ENCODE results near the gene UGT1A7.
"Not testable (repeated sequence)": the region's sequence is repeated elsewhere in the genome, so short reads cannot be mapped to it uniquely, and the experiment has no call there.

Gene UGT1A7

GRCh38 chr2:233751212-233752009 lies 69.7 kb downstream of the UGT1A7 start:
- not testable (repeated sequence) for DNase-seq (ENCODE audit: low read depth, low spot score); H3K4me3 ChIP-seq (ENCODE audit: low read length)

DNA sequence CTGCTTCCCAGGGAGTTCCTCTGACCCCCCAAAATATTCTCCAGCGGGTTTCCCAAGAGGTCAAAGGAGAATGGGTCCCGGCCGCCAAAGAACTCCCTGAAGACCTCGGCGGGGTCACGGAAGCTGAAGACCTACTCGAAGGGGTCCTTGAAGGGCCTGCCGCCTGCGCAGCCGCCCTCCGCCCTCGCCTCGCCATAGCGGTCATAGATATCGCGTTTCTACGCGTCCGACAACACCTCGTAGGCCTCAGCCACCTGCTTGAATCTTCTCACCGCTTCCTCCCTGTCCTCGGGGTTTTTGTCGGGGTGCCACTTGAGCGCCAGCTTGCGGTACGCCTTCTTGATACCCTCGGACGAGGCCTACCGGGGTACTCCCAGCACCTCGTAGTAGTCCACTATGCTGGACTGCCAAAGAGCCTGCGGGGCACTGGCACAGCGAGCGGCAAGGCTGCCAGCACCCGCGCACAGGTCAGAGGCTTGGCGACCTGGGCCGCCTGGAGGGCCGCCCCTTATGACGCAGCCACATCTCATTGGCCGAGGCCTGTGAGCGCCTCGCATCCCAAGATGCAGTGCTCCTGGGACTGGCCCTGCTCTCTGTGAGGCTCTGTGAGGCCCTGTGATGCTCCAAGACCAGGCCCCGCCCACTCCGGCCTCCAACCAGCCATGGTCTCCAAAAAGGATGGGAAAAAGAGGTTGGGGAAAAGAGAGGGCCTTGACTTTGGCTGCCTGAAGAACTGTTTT lies 73.3 kb downstream of the UGT1A7 start:
- H3K4me3 ChIP-seq (ENCODE audit: low read length), result no peak overlapping the region
- no peak for DNase-seq (ENCODE audit: low read depth, low spot score)

DNA sequence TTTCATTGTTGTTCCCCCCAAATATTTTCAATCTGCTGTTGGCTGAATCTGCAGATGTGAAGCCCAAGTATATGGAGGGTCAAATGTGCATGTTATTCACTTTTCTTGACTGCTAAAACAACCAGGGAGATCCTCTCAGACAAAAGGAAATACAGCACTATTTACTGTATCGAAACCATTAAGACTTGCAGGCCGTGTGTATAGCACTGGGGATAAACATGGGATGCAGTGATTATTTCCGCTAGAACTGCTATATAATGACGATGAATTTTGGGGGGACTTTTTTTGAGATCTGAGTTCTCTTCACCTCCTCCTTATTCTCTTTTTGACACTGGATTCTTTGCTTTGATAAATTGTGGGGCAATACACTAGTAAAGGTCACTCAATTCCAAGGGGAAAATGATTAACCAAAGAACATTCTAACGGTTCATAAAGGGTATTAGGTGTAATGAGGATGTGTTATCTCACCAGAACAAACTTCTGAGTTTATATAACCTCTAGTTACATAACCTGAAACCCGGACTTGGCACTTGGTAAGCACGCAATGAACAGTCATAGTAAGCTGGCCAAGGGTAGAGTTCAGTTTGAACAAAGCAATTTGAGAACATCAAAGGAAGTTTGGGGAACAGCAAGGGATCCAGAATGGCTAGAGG lies 74.9 kb downstream of the UGT1A7 start:
- no peak for DNase-seq (ENCODE audit: low read depth, low spot score)

GRCh38 chr2:233758141-233758540 lies 76.4 kb downstream of the UGT1A7 start:
- DNase-seq (ENCODE audit: low read depth, low spot score), result no peak
- no peak overlapping the region for H3K4me3 ChIP-seq (ENCODE audit: low read length)

More for the DNA sequence above, 74.9 kb downstream of the UGT1A7 start:
- H3K4me3 ChIP-seq (ENCODE audit: low read length), result no peak overlapping the region

DNA sequence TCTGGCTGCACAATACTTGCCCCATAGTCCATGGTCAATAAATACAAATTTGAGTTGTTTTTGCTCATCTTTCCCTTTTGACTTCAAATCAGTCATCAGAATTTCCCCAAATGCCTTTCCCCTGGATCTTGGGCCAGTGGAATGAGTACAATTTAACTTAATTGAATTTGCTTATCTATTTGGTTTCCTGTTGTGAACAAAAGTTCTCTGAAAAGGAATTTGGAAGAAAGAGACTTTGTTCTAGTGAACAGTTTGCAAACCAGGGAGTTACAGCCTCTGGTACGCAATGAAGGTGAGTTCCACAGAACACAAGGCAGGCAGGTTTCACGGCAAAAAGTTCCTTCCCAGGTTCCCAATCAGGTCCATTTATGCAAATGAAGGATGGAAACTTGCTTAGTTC lies 77.1 kb downstream of the UGT1A7 start:
- H3K4me3 ChIP-seq (ENCODE audit: low read length), result no peak overlapping the region
- DNase-seq (ENCODE audit: low read depth, low spot score), result no peak

DNA sequence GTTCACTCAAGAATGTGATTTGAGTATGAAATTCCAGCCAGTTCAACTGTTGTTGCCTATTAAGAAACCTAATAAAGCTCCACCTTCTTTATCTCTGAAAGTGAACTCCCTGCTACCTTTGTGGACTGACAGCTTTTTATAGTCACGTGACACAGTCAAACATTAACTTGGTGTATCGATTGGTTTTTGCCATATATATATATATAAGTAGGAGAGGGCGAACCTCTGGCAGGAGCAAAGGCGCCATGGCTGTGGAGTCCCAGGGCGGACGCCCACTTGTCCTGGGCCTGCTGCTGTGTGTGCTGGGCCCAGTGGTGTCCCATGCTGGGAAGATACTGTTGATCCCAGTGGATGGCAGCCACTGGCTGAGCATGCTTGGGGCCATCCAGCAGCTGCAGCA lies 78.3 kb downstream of the UGT1A7 start, which contains the start of gene UGT1A1:
TSS of gene UGT1A1 (plus strand) at position 228 of the 400 bp plus-strand sequence. CDS start at position 246, 18 bp downstream.
- DNase-seq (ENCODE audit: low read depth, low spot score), result no peak
- H3K4me3 ChIP-seq (ENCODE audit: low read length), result no peak within 1 kb of the TSS

- H3K4me3 ChIP-seq (ENCODE audit: low read length), result no peak overlapping the region
- no peak for DNase-seq (ENCODE audit: low read depth, low spot score)
These were observed 79.5 kb downstream of the UGT1A7 start for GRCh38 chr2:233761040-233761769.

DNA sequence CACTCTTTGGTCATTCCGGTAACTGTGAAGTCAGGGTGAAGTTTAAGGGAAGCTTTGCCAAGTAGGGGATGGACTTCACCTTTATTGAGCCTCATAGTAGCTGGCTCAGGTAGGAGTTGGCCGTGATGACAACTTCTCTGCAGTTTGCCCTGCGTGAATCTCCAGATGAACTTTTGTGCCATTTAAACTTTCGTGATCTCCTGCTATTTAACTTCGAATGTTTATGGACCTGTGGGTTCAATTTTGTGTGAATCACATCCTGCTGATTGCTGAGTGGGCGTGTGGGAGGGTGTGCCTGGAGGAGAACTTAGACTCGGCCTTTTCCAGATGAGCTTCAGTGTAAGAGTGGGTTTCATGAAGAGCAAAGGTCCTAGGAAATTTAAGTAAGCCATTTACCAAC lies 82.6 kb downstream of the UGT1A7 start:
- DNase-seq (ENCODE audit: low read depth, low spot score), result no peak
- no peak overlapping the region for H3K4me3 ChIP-seq (ENCODE audit: low read length)

DNA sequence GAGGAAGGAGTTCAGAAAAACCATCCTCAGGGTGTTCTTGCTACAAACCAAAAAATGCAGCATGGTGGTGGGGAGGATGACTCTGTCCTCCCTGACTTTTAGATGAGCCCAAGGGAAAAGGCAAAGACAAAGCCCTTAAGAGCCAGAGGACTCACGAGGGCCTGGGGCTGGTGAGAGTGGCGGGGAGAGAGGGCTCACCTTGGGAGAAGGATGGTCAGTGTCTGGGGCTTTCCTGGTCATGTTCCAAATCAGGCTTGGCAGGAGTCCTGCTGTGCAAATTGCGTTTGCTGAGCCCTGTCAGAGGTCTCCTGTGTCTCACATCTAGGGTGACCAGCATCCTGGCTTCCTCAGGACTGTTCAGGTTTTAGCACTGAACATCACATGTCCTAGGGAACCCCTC lies 83.1 kb downstream of the UGT1A7 start:
- H3K4me3 ChIP-seq (ENCODE audit: low read length), result no peak overlapping the region
- DNase-seq (ENCODE audit: low read depth, low spot score), result no peak

- DNase-seq (ENCODE audit: low read depth, low spot score), result no peak
- no peak overlapping the region for H3K4me3 ChIP-seq (ENCODE audit: low read length)
These were observed 84.7 kb downstream of the UGT1A7 start for GRCh38 chr2:233766416-233766815.

DNA sequence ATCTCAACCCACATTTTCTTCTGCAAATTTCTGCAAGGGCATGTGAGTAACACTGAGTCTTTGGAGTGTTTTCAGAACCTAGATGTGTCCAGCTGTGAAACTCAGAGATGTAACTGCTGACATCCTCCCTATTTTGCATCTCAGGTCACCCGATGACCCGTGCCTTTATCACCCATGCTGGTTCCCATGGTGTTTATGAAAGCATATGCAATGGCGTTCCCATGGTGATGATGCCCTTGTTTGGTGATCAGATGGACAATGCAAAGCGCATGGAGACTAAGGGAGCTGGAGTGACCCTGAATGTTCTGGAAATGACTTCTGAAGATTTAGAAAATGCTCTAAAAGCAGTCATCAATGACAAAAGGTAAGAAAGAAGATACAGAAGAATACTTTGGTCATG lies 86.4 kb downstream of the UGT1A7 start:
- no peak overlapping the region for H3K4me3 ChIP-seq (ENCODE audit: low read length)
- DNase-seq (ENCODE audit: low read depth, low spot score), result no peak

DNA sequence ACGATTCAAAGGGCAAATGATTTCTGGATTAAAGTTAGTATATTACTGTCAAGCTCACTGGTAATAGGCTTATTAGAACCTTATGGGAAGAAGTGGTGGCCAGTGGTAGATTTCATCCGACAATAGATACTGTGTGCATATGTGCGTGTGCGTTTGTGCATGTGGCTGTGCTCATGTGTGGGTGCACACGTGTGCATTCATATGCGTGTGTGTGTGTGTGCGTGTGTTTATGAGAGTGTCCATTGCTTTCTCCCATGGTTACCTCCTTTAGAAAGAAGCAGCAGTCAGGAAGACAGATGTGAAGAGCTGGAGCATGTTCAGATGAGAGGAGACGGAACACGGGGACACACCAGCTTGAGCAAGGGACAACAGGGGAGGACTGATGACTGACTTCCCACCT lies 87.6 kb downstream of the UGT1A7 start:
- no peak overlapping the region for H3K4me3 ChIP-seq (ENCODE audit: low read length)
- no peak for DNase-seq (ENCODE audit: low read depth, low spot score)

DNA sequence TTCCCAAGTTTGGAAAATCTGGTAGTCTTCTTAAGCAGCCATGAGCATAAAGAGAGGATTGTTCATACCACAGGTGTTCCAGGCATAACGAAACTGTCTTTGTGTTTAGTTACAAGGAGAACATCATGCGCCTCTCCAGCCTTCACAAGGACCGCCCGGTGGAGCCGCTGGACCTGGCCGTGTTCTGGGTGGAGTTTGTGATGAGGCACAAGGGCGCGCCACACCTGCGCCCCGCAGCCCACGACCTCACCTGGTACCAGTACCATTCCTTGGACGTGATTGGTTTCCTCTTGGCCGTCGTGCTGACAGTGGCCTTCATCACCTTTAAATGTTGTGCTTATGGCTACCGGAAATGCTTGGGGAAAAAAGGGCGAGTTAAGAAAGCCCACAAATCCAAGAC lies 90.5 kb downstream of the UGT1A7 start:
- no peak overlapping the region for H3K4me3 ChIP-seq (ENCODE audit: low read length)
- no peak for DNase-seq (ENCODE audit: low read depth, low spot score)

- no peak for DNase-seq (ENCODE audit: low read depth, low spot score)
- no peak overlapping the region for H3K4me3 ChIP-seq (ENCODE audit: low read length)
These were observed 90.9 kb downstream of the UGT1A7 start for GRCh38 chr2:233772583-233772982.

DNA sequence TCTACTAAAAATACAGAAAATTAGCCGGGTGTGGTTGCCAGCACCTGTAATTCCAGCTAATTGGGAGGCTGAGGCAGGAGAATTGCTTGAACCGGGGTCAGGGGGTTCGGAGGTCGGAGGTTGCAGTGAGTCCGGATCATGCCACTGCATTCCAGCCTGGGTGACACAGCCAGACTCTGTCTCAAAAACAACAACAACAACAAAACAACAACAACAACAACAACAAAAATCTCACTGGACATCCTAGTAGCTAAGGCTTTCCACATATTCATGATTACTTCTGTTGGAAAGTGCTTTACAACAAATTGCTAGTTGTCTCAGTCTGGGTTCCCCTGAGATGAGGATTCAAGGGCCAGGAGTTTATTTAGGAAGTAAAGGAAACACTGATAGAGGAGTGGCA lies 92.2 kb downstream of the UGT1A7 start:
- no peak overlapping the region for H3K4me3 ChIP-seq (ENCODE audit: low read length)
- DNase-seq (ENCODE audit: low read depth, low spot score), result no peak

GRCh38 chr2:233775414-233775813 lies 93.7 kb downstream of the UGT1A7 start:
- no peak for DNase-seq (ENCODE audit: low read depth, low spot score)
- no peak overlapping the region for H3K4me3 ChIP-seq (ENCODE audit: low read length)

- no peak for DNase-seq (ENCODE audit: low read depth, low spot score)
- H3K4me3 ChIP-seq (ENCODE audit: low read length), result no peak within 1 kb of the TSS
These were observed 96.3 kb downstream of the UGT1A7 start, which contains the start of gene MROH2A for GRCh38 chr2:233778030-233778429. Gene MROH2A (plus strand): TSS chr2:233778330. CDS start chr2:233779359, 1,029 bp downstream.

- H3K4me3 ChIP-seq (ENCODE audit: low read length), result no peak overlapping the region
- no peak for DNase-seq (ENCODE audit: low read depth, low spot score)
These were observed 98.0 kb downstream of the UGT1A7 start for GRCh38 chr2:233779722-233780121.

GRCh38 chr2:233780771-233781170 lies 99.1 kb downstream of the UGT1A7 start:
- no peak overlapping the region for H3K4me3 ChIP-seq (ENCODE audit: low read length)
- no peak for DNase-seq (ENCODE audit: low read depth, low spot score)

Data from Jurkat, Clone E6-1 (cell line).